Neural crest cell (in vitro differentiated cells): ENCODE measurements around the gene EIF1B. TPM values are rescaled to one million over a fixed set of nuclear protein-coding genes. Genes with fewer than 3 reads are reported as not detected.
A peak's percentile ranks its signal among the peaks of the same experiment; 100 is the strongest.
"Not testable (repeated sequence)": the region's sequence is repeated elsewhere in the genome, so short reads cannot be mapped to it uniquely, and the experiment has no call there.

Experiments
- DNase-seq: peaks from one replicate; pipeline ENCODE4 v3.0.0; 2021; ENCODE audit warnings: low read depth, mixed read lengths, low spot score
- H3K27ac Mint-ChIP-seq: one replicate; pipeline ENCODE4 v1.8.0; 2021; ENCODE audit warnings: mild to moderate bottlenecking, mixed read lengths; ENCODE audit not compliant: unreplicated experiment
- H3K27me3 Mint-ChIP-seq: 2 replicates; pipeline ENCODE4 v1.8.0; 2021; ENCODE audit warnings: low read depth, mild to moderate bottlenecking, mixed read lengths
- H3K36me3 Mint-ChIP-seq: 2 replicates; pipeline ENCODE4 v1.8.0; 2021; ENCODE audit warnings: low read depth, mild to moderate bottlenecking, mixed read lengths
- H3K4me1 Mint-ChIP-seq: 2 replicates; pipeline ENCODE4 v1.8.0; 2021; ENCODE audit warnings: mixed read lengths
- H3K4me3 Mint-ChIP-seq: one replicate; pipeline ENCODE4 v1.8.0; 2021; ENCODE audit warnings: mild to moderate bottlenecking, mixed read lengths
- H3K9me3 Mint-ChIP-seq: 2 replicates; pipeline ENCODE4 v1.8.0; 2021; ENCODE audit warnings: mixed read lengths
- CTCF ChIP-seq: fragments of 200-600 bp; sonication (generic); conservative IDR thresholded peaks from 2 replicates; pipeline ENCODE4 v1.5.0; 2021; ENCODE audit warnings: antibody characterized with exemption, mild to moderate bottlenecking
- total RNA-seq: library from RNA; stranded (reverse); gene quantifications from 2 replicates; pipeline ENCODE4 v1.2.1, GENCODE V29; 2021

The EIF1B gene
- total RNA-seq, 1 donor from 2014 or later: 91.3 TPM

GRCh38 chr3:40268802-40269524 is 40.5 kb upstream of the EIF1B start:
- peak overlapping the region; percentile 1 for H3K27ac Mint-ChIP-seq
- no peaks in the 10 kb centered on the region for H3K27me3 Mint-ChIP-seq

GRCh38 chr3:40278791-40279190 is 30.7 kb upstream of the EIF1B start:
- no peak for DNase-seq
- Mint-ChIP-seq H3K9me3 (peaks cover 15% of the 10 kb centered on the region), H3K27ac (no peak overlapping the region), H3K36me3 (peaks cover 5% of the 10 kb centered on the region), H3K4me3 (no peak overlapping the region), H3K27me3 (peaks cover 11% of the 10 kb centered on the region), H3K4me1 (no peaks in the 10 kb centered on the region)
- no peak for TF ChIP-seq CTCF

More at GRCh38 chr3:40268802-40269524, 40.5 kb upstream of the EIF1B start:
- Mint-ChIP-seq H3K4me1 (peaks cover 21% of the 10 kb centered on the region), H3K9me3 (peaks cover 5% of the 10 kb centered on the region), H3K36me3 (peaks cover 2% of the 10 kb centered on the region), H3K4me3 (no peak overlapping the region)
- TF ChIP-seq CTCF: no peak
- no peak for DNase-seq

GRCh38 chr3:40281995-40282394 is 27.5 kb upstream of the EIF1B start:
- no peak for DNase-seq
- H3K4me3 Mint-ChIP-seq: no peak overlapping the region
- TF ChIP-seq CTCF: no peak
- peaks cover 12% of the 10 kb centered on the region for H3K9me3 Mint-ChIP-seq
- H3K27ac Mint-ChIP-seq: no peak overlapping the region
- peaks cover 5% of the 10 kb centered on the region for H3K36me3 Mint-ChIP-seq
- peaks cover 8% of the 10 kb centered on the region for H3K27me3 Mint-ChIP-seq
- H3K4me1 Mint-ChIP-seq: no peaks in the 10 kb centered on the region

- H3K27me3 Mint-ChIP-seq, H3K36me3 Mint-ChIP-seq, H3K4me1 Mint-ChIP-seq, H3K4me3 Mint-ChIP-seq, DNase-seq, H3K27ac Mint-ChIP-seq: not testable (repeated sequence)
- peaks cover 11% of the 10 kb centered on the region for H3K9me3 Mint-ChIP-seq
Measured at GRCh38 chr3:40283057-40283456, 26.4 kb upstream of the EIF1B start.

- Mint-ChIP-seq H3K9me3 (peaks cover 2% of the 10 kb centered on the region), H3K36me3 (no peaks in the 10 kb centered on the region), H3K27me3 (no peaks in the 10 kb centered on the region), H3K4me1 (peaks cover 23% of the 10 kb centered on the region), H3K27ac (no peak overlapping the region), H3K4me3 (no peak overlapping the region)
- no peak for TF ChIP-seq CTCF
- no peak for DNase-seq
Measured at GRCh38 chr3:40287248-40287647, 22.3 kb upstream of the EIF1B start.

- Mint-ChIP-seq H3K4me3 (no peak overlapping the region), H3K27ac (no peak overlapping the region), H3K27me3 (no peaks in the 10 kb centered on the region), H3K9me3 (no peaks in the 10 kb centered on the region), H3K4me1 (peaks cover 37% of the 10 kb centered on the region), H3K36me3 (peaks cover 3% of the 10 kb centered on the region)
- no peak for DNase-seq
- no peak for TF ChIP-seq CTCF
Measured at GRCh38 chr3:40290396-40290795, 19.1 kb upstream of the EIF1B start.
